Anterior cingulate cortex (tissue), 58 donors: ENCODE measurements around the gene GOLIM4.
A peak's percentile ranks its signal among the peaks of the same experiment; 100 is the strongest.
"Not testable (repeated sequence)": the region's sequence is repeated elsewhere in the genome, so short reads cannot be mapped to it uniquely, and the experiment has no call there.

Source experiments
- DNase-seq, 58 donors: peaks; one replicate each; lab custom pipeline; 2025; lab: John Stamatoyannopoulos, UW

Gene GOLIM4

DNA sequence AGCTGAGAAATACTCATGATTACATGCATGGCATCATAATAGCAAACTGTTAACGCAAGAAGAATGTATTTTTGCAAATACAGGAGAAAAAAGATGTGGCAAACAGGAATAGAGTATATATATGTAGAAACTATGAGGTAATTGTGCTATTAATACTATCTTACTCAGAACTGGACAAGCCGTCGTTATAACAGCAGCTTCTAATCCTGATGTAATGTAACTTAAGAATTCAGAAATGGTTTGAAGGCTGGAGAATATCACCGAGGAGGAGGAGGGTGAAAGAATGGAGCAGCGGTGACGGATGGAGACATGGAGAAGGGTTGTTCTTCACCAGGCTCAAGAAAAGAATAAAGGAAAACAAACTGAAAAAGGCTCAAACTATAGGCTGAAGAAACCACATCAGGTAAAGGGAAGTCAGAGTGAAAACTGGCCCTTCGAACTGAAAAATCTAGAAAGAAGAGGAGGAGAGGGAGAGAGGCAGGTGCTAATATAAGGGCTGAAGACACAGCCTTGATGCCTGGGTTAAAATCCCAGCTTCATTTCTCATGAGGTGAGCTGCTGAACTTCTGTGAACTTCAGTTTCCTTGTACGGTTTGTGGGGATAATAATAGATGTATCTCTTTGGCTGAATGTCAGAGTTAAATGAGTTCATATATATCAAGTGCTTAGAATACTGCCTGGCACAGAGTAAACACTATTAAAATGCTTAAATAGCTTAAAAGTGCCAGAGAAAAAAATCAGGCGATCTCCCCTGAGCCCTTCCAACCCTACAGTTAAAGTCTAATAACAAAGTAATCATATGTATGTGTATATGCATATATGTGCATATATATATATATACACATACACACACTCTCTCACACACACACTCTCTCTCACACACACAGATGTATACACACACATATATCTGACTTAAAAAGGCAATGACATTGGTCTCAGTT, 43.9 kb downstream of the GOLIM4 start:
- no peak for DNase-seq

DNA sequence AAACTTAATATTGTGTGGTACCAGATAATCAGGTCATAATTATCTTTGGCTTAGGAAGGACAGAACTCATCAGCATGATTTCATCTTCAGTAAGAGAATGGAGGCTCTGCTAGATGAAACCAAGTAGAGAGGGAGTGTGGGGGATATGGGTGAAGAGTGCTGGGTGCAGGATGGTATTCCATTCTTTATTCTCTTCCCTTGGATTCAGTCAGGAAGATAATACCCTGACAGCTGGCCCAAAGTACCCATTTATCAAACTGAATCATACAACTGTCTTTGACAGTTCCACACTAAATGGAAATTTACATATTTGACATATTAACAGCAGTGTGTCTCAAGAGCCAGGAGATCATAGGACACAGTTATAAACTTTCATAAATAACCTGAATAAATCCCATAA, 44.7 kb downstream of the GOLIM4 start:
- DNase-seq, result no peak

DNA sequence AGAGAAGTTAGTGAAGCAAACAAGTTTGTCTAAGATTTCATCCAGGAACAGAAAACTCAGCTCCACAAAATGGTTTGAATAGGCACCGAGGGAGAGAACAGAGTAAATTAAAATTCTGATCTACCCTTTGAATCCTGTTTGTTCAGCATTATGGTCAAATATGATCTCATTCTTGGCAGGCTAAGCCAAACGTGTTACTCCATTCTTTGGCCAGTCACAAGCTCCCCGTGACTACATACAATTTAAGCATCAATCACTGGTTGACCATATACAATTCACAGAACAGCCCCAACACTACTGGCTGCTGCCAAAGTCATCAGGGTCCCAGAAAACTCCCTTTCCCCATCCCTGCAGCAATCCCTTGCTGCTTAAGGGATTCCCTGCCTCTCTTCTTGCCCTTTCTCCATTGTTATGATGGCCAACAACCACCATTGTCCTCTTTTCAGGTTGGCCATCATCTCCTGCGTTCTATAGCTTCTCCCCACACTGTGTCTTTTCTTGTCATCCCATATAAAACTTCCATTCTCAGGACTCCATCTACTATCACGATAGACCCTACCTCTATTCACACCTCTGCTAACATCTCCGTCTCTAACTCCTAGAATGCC, 46.3 kb downstream of the GOLIM4 start:
- DNase-seq, result no peak

DNA sequence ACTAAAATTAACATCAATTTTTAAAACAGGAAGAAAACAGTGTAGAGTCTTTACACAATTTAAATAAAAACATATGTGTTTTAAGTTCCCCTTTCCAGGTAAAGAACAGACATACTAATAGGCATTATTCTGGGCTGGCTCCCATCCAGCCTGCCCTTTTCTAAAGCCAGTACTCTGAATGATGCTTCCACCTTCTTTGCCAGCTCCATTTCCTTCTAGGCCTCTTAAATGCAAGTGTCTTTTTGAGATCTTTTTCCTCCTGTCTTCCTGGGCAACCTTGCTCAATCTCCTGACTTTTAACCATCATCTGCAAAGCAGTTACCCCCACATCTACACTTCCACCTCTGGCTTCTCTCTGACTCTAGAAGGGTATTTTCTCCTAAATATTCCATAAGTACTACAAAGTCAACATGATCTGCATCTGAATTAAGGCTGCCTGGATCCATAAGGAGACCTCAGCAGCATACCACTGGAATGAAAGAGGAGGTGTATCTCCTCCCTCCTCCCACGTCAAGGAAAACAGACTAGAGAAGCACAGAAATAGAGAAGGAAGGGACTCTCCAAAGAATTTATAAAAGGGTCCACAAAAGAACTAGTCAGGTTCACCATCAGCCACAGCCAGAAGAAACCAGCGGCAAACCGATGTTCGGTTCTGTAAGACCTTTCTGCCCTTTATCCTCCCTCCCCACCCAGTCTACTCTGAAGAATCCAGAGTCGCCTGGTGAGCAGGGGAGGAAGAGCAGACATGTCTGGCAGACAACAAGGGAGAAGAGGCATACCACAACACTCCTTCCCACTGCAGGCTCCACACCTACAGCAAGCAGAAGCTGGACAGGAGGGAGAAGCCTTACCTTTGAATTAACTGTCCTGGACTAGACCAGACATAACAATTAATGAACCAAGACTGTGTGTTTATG, 47.1 kb downstream of the GOLIM4 start:
- no peak for DNase-seq

DNA sequence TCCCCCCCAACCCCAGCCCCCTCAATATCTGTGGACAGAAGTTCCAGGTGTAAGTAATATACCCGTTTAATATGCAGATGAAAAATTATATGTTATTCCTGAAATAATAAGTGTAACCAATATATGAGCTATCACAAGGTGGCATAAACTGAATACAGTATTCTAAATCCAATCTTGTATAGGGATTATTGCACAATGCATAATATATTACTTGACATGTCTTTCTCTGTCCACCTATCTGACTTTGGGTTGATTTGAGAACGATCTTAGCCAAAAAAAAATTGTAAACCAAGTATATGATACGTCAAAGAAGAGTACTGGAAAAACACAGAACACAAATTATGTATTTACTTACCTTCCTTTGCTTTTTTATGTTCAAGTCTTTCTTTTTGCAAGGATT, 47.8 kb downstream of the GOLIM4 start:
- no peak for DNase-seq

DNA sequence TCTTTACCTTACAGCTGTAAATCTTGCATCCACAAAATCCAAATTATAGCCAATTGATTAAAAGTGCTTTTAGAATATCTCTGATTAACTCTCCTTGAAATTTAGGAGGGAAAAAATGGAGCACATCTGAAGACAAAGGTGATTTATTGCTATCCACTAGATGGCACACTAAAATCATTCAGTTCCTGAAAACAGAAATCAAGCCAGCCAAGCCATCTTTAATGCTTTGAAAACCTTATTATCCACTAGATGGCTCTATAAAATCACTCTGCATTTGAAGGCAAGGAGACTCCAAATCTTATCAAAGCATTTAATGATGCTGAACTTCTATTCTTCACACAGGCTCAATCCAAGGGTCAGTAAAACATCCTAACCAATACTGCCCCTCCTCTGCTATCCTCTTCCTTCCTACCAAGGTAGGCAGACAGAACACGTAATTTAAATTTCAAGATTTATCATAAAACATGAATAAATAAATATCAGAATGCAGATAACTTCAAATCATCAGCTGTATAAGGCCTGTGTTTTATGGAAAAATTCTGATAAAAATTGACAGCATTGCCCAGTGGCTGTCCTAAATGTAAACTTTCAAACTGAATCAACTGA, 48.4 kb downstream of the GOLIM4 start:
- peak in 3 of 58 donors; percentile 7 to 78 (median 74) for DNase-seq

DNA sequence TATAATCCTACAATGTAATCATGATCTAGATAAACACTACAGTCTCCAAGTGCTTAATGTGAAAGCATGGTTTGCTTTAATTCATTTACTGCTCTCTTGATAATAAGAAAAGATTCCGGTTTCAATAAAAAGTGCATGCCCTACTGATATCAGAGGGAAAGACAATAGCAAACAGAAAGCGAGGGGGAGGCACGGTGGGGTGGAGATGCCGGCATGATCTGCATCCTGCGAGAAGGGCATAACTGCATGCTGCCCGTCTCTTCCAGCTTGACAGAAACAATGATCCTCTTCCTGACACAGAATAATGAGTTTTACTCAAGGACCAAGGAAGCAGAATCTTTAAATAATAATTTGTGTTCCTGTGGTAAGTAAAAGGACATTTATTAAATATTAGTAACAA, 51.7 kb downstream of the GOLIM4 start:
- no peak for DNase-seq

DNA sequence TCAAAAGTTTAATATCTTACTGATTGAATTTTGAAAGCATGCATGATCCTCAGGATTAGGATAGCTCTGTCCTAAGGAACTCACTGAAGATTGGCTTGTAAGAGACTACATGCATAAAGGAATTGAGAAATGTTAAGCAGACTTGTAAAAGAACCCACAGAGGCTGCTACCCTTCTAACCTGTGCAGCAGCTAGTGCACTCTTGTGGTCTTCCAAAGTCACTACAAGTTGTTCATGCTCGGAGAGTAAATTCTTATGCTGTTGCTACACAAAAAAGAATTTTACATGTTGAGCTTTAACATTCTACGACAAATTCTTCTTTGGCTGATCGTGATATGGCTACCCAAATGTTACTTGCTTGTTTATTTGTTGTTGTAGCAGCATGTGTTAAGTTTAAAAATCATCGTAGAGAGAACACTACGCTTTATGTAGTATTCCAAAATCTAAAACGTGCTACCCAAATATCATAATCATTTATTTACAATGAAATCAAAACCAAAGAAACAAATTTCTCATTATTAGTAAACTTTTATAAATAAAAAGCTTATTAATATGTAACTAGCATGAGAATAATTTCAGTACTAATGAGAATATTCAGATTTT, 55.0 kb downstream of the GOLIM4 start:
- peak in 6 of 58 donors; percentile 10 to 59 (median 14) for DNase-seq

DNA sequence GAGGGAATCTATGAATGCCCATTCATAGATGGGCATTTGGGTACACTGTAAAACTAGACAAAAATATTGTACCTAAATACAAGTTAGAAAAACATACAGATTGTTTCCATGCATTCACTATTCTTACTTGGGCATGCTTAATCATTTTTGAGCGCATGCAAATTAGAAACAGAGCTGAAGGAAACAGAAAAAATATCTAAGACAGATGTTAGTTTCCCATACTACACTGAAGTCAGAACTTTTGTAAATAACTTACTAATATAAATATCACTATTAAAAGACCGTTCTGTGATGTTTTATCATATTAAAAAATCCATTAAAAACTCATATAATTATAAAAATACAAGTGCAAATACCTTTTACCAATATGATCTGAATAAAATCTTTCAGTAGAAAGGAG, 58.7 kb downstream of the GOLIM4 start:
- DNase-seq, result no peak

DNA sequence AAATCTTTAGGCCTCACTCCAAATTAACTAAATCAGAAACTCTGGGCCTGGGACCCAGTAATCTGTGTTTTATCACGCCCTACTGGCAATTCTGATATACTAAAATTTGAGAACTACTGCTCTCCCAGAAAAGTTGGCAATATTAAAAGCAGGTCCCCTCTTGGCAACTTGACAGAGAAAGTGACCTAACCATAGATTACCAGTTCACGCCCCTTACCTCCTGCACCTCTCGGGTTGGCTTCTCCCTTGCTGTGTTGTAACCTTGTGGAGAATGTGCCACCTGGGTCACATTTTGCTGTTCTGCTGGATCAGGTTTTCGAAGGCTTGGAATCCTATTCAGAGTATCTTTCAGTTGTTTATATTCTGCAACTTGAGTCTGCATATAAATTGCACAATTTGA, 59.1 kb downstream of the GOLIM4 start:
- no peak for DNase-seq

DNA sequence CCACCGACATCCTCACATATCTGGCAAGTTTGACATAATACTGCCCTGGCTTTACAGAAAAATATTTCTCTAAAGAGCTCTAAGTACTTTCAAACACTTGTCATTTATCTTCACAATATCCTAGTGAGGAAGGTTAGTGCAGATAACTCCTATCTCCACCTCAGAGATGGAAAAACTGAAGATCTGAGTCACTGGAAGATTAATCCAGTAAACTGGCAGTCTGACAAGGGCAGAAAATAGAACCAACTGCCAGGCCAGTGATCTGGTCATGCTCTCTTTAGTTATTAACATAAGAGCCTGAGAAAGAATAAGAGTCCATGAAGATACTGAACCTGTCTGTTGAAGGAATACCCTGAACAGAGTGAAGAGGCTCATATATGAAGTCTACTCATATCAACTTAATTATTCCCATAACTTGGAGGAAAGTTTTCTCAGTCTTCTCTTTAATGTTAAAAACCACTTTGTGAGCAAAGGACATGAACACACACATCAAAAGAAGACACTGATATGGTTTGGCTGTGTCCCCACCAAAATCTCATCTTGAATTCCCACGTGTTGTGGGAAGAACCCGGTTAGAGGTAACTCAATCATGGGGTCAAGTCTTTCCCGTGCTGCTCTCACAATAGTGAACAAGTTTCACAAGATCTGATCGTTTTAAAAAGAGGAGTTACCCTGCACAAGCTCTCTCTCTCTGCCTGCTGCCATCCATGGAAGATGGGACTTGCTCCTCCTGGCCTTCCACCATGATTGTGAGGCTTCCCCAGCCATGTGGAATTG, 61.4 kb downstream of the GOLIM4 start:
- DNase-seq, result no peak

DNA sequence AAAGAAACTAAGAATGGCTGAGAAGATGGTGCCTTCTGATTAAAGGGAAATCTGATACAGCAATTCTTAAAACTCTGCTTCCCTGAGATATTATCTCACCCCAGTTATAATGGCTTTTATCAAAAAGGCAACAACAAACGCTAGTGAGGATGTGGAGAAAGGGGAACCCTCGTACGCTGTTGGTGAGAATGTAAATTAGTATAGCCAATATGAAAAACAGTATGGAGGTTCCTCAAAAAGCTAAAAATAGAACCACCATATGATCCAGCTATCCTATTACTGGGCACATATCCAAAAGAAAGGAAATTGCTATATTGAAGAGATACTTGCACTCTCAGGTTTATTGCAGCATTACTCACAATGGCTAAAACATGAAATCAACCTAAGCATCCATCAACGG, 65.1 kb downstream of the GOLIM4 start:
- DNase-seq, result no peak

DNA sequence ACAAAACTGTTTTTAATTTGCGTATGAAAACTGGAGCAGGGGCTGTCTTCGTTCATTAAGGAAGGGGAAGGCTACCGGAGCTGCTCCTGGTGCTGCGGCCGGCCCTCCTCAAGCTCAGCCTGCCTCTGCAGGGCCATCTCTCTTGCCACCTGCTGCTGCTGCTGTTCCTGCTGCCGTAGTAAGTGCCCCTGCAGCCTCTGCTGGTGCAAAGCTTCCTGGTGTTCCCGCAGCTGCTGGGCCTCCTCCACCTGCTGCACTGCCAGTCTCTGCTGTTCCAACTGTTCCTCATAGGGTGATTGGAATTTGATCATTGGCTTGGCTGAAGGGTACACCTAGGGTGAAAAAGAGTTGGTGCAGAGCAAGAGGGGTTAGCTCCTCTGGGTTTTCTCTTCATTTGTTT, 66.0 kb downstream of the GOLIM4 start:
- DNase-seq, result no peak

DNA sequence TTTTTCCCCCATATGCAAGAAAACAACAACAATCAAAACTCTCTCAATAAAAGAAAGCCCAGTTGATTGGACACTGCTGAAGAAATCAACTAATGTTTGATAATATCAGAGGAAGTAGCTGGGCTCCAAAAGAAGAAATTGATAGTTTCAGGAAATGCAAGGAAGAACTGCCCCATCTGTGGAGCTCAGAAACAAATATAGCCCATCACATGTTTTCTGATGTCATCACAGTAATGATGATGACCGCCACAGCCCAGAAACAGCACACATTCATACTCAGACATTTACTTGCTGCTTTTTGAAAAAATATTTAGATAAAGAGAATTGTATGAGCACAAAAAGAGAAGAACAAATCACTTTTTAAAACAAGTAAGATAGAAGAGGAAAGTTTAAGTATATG, 67.6 kb downstream of the GOLIM4 start:
- no peak for DNase-seq

DNA sequence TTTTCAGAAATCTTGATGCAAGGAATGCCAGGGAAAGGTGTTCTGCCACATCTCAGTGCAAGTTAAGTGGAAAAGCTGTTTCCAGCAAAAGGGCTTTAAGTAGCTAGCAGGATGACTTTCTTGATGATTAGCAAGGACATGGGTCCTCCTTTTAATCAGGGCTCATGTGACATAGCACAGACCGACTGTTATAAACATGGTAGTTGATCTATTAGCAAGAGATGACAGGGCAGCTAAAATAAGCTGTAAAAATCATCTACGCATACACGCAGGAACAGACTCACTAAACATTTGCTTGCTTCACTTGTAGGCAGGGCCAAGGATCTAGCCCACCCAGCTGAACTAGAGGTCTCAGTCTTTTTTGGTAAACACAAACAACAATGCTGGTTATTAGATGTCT, 69.0 kb downstream of the GOLIM4 start:
- no peak for DNase-seq

DNA sequence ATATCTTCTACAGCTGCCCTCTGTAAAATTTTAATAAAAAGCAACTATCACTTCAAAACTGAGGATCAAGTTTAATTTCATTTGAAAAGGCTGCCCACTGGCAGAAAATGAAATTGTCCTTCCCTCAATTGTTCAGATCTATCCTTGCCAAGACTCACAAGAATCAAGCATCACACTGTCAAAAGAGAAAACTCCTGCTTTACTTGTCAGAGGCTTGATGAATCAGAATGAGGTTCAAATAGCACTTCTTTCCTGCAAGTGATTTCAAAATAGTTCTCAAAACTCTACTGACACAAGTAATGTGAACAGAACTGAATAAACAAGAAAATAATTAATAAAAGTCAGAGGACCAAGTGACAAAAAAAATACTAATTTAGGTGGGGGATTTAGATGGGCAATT, 70.6 kb downstream of the GOLIM4 start:
- no peak for DNase-seq

DNA sequence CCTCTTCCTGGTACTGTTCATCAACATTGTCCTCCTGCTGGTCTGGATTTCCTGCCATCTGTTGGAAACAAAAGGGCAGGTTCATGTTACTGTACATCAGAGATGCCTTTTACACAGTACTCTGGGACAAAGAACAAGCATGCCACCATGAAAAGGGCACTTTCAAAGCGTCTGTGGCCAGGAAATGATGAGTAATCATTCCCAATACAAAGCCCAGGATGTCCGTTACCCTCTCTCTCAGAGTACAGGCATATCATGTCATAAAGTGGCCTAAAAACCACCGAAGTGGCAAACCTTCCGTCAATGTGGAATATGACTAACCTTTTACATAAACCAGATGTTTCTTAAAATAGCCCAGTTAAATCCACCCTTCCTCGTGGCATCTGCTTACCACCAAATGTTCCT, 71.2 kb downstream of the GOLIM4 start:
- no peak for DNase-seq

DNA sequence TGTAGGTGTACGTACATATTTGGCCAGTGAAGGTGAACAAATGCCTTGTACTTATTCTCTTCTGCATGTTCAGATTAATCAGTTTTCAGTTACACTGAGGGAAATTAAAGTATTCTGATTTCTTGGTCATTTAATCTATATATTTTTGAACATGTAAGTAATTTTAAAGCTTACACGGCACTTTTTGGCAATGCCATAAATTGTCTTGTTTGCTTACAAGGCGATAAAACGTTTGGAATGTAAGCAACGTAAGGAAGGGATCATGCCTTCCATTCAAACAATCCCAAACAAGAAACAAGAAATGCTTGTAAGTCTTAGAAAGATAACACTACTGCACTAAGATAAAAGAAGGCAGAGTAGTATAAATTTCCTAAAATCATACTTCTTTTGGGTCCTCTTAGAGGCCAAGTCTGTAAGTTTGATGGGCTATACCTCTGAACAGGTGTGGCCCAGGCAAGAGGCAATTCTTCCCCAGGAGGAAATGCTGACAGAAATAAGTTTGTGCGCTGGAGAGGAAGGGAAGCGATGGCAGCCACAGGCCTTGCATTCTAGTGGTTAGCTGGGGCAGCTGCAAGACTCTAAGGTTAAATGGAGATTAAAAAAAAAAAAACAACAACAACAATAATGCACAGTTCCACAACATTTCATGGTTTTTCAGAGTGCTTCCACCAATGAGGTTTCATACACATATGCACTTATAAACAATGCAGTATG, 73.8 kb downstream of the GOLIM4 start:
- DNase-seq, result no peak

DNA sequence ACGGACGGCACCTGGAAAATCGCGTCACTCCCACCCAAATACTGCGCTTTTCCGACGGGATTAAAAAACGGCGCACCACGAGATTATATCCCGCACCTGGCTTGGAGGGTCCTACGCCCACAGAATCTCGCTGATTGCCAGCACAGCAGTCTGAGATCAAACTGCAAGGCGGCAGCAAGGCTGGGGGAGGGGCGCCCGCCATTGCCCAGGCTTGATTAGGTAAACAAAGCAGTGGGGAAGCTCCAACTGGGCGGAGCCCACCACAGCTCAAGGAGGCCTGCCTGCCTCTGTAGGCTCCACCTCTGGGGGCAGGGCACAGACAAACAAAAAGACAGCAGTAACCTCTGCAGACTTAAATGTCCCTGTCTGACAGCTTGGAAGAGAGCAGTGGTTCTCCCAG, 84.4 kb downstream of the GOLIM4 start:
- DNase-seq, result not testable (repeated sequence)
